Head of caudate nucleus (tissue), 42 donors: ENCODE results near the gene TMIE.
"Not testable (repeated sequence)": the region's sequence is repeated elsewhere in the genome, so short reads cannot be mapped to it uniquely, and the experiment has no call there.

Experiments used
- DNase-seq, 42 donors: peaks; one replicate each; pipeline versions ENCODE4 v3.0.0 to v3.0.0-alpha.2; 2020 to 2021; ENCODE audit warnings: mixed read lengths in 7 of 42
- intact Hi-C: fragments of 100-400 bp; cut with DNase I; formaldehyde crosslinking; loops from one replicate; pipeline ENCODE4 v1.15.0; 2022

TMIE gene

GRCh38 chr3:46736006-46736872, 35.0 kb downstream of the TMIE start:
- intact Hi-C loops, result no loop called here
- DNase-seq, result peak in 6 of 42 donors; percentile 4 to 32 (median 12)

DNA sequence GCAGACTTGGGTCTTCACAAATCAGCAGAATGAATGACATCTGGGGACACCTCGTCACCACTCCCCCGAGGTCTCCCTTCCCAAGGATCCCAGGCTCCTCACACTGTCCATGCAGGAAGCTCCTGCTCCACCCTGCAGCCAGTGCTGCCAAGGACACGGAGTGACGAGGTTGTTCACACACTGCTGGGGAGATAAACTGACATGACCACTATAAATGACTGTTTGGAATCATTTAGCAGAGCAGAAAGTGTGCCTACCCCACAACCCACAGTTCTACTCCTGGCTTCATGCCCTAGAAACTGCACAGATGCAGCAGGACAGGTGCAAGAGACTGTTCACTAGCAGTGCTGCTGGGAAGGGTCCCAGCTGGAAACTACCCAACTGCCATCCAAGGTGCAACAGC, 36.1 kb downstream of the TMIE start:
- intact Hi-C loops, result no loop called here
- DNase-seq, result peak in 4 of 42 donors; percentile 4 to 10 (median 10)

- DNase-seq, intact Hi-C loops: not testable (repeated sequence)
Observed at GRCh38 chr3:46739565-46739964, 38.4 kb downstream of the TMIE start.

- intact Hi-C loops, result no loop called here
- peak in 1 of 42 donors; percentile 13 for DNase-seq
Observed at GRCh38 chr3:46742992-46743585, 41.9 kb downstream of the TMIE start.

- DNase-seq, result no peak
- intact Hi-C loops, result no loop called here
Observed at GRCh38 chr3:46746711-46747110, 45.5 kb downstream of the TMIE start.

GRCh38 chr3:46748170-46748569, 47.0 kb downstream of the TMIE start:
- no peak for DNase-seq

GRCh38 chr3:46749129-46749528, 47.9 kb downstream of the TMIE start:
- DNase-seq, result peak in 1 of 42 donors; percentile 7
- intact Hi-C loops, result no loop called here

More at GRCh38 chr3:46748170-46748569, 47.0 kb downstream of the TMIE start:
- intact Hi-C loops, result no loop called here

GRCh38 chr3:46750555-46751038, 49.4 kb downstream of the TMIE start:
- no peak for DNase-seq
- intact Hi-C loops, result no loop called here

- intact Hi-C loops, DNase-seq: not testable (repeated sequence)
Observed at GRCh38 chr3:46753127-46753526, 51.9 kb downstream of the TMIE start.

DNA sequence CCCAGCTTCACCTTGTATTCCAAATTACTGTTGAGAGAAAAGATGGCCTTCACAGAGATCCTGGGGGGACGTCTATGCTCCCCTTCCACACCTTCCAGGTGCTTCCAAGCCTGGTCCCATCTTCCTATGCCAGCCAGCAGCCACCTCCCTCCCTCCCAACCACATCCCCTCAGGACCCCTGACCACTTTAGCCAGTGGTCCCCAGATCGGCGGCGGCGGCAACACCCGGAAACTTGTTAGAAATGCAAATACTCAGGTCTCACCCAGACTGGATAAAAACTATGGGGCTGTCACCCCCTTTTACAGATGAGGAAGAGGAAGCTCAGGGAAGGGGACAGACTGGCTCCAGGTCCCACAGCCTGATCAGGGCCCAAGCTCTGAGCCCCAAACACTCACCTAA, 54.5 kb downstream of the TMIE start:
- DNase-seq, result no peak
- intact Hi-C loops, result no loop called here

GRCh38 chr3:46756642-46757041, 55.5 kb downstream of the TMIE start:
- intact Hi-C loops, result no loop called here
- DNase-seq, result no peak

GRCh38 chr3:46759239-46760167, 58.3 kb downstream of the TMIE start:
- DNase-seq, result no peak
- intact Hi-C loops, result no loop called here
